ENCODE data around the gene PCDHA2.

GRCh38 chr5:140794595-140795258 is at the start of gene PCDHA2:
- TF ChIP-seq, protein P1, sequence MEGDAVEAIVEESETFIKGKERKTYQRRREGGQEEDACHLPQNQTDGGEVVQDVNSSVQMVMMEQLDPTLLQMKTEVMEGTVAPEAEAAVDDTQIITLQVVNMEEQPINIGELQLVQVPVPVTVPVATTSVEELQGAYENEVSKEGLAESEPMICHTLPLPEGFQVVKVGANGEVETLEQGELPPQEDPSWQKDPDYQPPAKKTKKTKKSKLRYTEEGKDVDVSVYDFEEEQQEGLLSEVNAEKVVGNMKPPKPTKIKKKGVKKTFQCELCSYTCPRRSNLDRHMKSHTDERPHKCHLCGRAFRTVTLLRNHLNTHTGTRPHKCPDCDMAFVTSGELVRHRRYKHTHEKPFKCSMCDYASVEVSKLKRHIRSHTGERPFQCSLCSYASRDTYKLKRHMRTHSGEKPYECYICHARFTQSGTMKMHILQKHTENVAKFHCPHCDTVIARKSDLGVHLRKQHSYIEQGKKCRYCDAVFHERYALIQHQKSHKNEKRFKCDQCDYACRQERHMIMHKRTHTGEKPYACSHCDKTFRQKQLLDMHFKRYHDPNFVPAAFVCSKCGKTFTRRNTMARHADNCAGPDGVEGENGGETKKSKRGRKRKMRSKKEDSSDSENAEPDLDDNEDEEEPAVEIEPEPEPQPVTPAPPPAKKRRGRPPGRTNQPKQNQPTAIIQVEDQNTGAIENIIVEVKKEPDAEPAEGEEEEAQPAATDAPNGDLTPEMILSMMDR (IDR thresholded peaks at IDR 0.05; ENCODE audit: poor library complexity, severe bottlenecking), result peak; percentile 61
- TF ChIP-seq EZH2 (IDR thresholded peaks at IDR 0.05; ENCODE audit: borderline replicate concordance, insufficient read depth, low read length, poor library complexity, severe bottlenecking) (no peak), TAF1 (IDR thresholded peaks at IDR 0.05; ENCODE audit: low read depth) (no peak)

Measured in neural cell (in vitro differentiated cells).